NCI-H2171 (cell line): ENCODE data around the gene ADRA1B.
"Not testable (repeated sequence)": the region's sequence is repeated elsewhere in the genome, so short reads cannot be mapped to it uniquely, and the experiment has no call there.

Source experiments
- DNase-seq: peaks from one replicate; lab custom pipeline; 2025; lab: John Stamatoyannopoulos, UW

Gene ADRA1B

GRCh38 chr5:159929176-159929575 is 12.9 kb downstream of the ADRA1B start:
- DNase-seq: no peak

GRCh38 chr5:159933531-159934485 is 17.5 kb downstream of the ADRA1B start:
- no peak for DNase-seq

GRCh38 chr5:159935946-159936345 is 19.7 kb downstream of the ADRA1B start:
- no peak for DNase-seq

GRCh38 chr5:159936686-159937329 is 20.5 kb downstream of the ADRA1B start:
- DNase-seq: no peak

- no peak for DNase-seq
Measured at GRCh38 chr5:159937580-159937979, 21.3 kb downstream of the ADRA1B start.

GRCh38 chr5:159943326-159943725 is 27.0 kb downstream of the ADRA1B start:
- no peak for DNase-seq

- no peak for DNase-seq
Measured at GRCh38 chr5:159944056-159944600, 27.8 kb downstream of the ADRA1B start.

- DNase-seq: no peak
Measured at GRCh38 chr5:159945359-159945758, 29.1 kb downstream of the ADRA1B start.

GRCh38 chr5:159947708-159948358 is 31.6 kb downstream of the ADRA1B start:
- no peak for DNase-seq

GRCh38 chr5:159951387-159951786 is 35.1 kb downstream of the ADRA1B start:
- DNase-seq: no peak

- DNase-seq: no peak
Measured at GRCh38 chr5:159951834-159952233, 35.6 kb downstream of the ADRA1B start.

- DNase-seq: no peak
Measured at GRCh38 chr5:159953609-159954008, 37.3 kb downstream of the ADRA1B start.

- DNase-seq: no peak
Measured at GRCh38 chr5:159955056-159955624, 38.9 kb downstream of the ADRA1B start.

GRCh38 chr5:159956074-159956473 is 39.8 kb downstream of the ADRA1B start:
- no peak for DNase-seq

GRCh38 chr5:159961176-159962160 is 45.2 kb downstream of the ADRA1B start:
- no peak for DNase-seq

GRCh38 chr5:159962214-159962613 is 45.9 kb downstream of the ADRA1B start:
- DNase-seq: no peak

- DNase-seq: no peak
Measured at GRCh38 chr5:159963935-159964334, 47.7 kb downstream of the ADRA1B start.

- no peak for DNase-seq
Measured at GRCh38 chr5:159965031-159965837, 49.0 kb downstream of the ADRA1B start.

GRCh38 chr5:159965838-159966128 is 49.5 kb downstream of the ADRA1B start:
- not testable (repeated sequence) for DNase-seq

GRCh38 chr5:159969966-159970365 is 53.7 kb downstream of the ADRA1B start:
- no peak for DNase-seq
